Measurements from ENCODE around the gene SMCO4.

- TF ChIP-seq EZH2 (IDR thresholded peaks at IDR 0.05; ENCODE audit: borderline replicate concordance) (no peak), EZH2phosphoT487 (IDR thresholded peaks at IDR 0.05; ENCODE audit: low read depth, severe bottlenecking, unreplicated experiment) (no peak), CTCF (IDR thresholded peaks at IDR 0.05; ENCODE audit: poor library complexity) (no peak)
Observed at GRCh38 chr11:93477684-93478234, 65.4 kb downstream of the SMCO4 start.
